MCF 10A (cell line): ENCODE measurements around the gene UBE2Q2. TPM values are rescaled to one million over a fixed set of nuclear protein-coding genes. Genes with fewer than 3 reads are reported as not detected.

Experiments used
- BruUV-seq: library from RNA; stranded (reverse); fragments of 400-500 nt; replicated peaks from 2 replicates; lab custom pipeline; 2021; lab: Mats Ljungman, UMichigan
- CTCF ChIA-PET: fragments of 300-600 bp; sonication (Branson Sonifier 250); formaldehyde crosslinking; extraction: SDS; loops from one replicate; lab custom pipeline; 2021; ENCODE audit warnings: antibody characterized with exemption, inconsistent platforms; lab: Yijun Ruan, JAX
- POLR2A ChIA-PET: fragments of 300-600, 350-650 bp; sonication (Branson Sonifier 250); formaldehyde crosslinking; extraction: SDS; loops from one replicate; lab custom pipeline; 2020; ENCODE audit warnings: antibody characterized with exemption, inconsistent platforms; lab: Yijun Ruan, JAX
- DNase-seq: peaks from one replicate; pipeline ENCODE4 v3.0.0-alpha.2; 2018; ENCODE audit not compliant: unreplicated experiment
- H3K27ac Mint-ChIP-seq: one replicate; pipeline ENCODE4 v1.8.0; 2022; ENCODE audit warnings: mild to moderate bottlenecking, low read depth, mixed read lengths; ENCODE audit not compliant: unreplicated experiment
- H3K27me3 Mint-ChIP-seq: one replicate; pipeline ENCODE4 v1.8.0; 2022; ENCODE audit warnings: mixed read lengths; ENCODE audit not compliant: insufficient read depth, unreplicated experiment
- H3K36me3 Mint-ChIP-seq: one replicate; pipeline ENCODE4 v1.8.0; 2022; ENCODE audit warnings: mild to moderate bottlenecking, moderate library complexity, mixed read lengths; ENCODE audit not compliant: insufficient read depth, unreplicated experiment
- H3K4me1 Mint-ChIP-seq: one replicate; pipeline ENCODE4 v1.8.0; 2022; ENCODE audit warnings: mixed read lengths; ENCODE audit not compliant: insufficient read depth, unreplicated experiment
- H3K4me3 Mint-ChIP-seq: one replicate; pipeline ENCODE4 v1.8.0; 2022; ENCODE audit warnings: mild to moderate bottlenecking, moderate library complexity, mixed read lengths; ENCODE audit not compliant: unreplicated experiment
- H3K9me3 Mint-ChIP-seq: one replicate; pipeline ENCODE4 v1.8.0; 2022; ENCODE audit warnings: mixed read lengths; ENCODE audit not compliant: unreplicated experiment
- intact Hi-C: fragments of 100-400 bp; cut with micrococcal nuclease; formaldehyde crosslinking; loops from 2 replicates; pipeline ENCODE4 v1.14.1; 2022
- total RNA-seq: library from RNA; stranded (reverse); gene quantifications from 2 replicates; pipeline ENCODE4 v1.2.3, GENCODE V29; 2022
- TF ChIP-seq, protein P1 (sequence below): fragments of 200-600 bp; IDR thresholded peaks from one replicate; pipeline ENCODE4 v1.8.0; 2022; ENCODE audit warnings: antibody characterized with exemption, mild to moderate bottlenecking; ENCODE audit not compliant: unreplicated experiment

UBE2Q2 gene
- total RNA-seq, 1 experiment from 2014 or later: 28.3 TPM

DNA sequence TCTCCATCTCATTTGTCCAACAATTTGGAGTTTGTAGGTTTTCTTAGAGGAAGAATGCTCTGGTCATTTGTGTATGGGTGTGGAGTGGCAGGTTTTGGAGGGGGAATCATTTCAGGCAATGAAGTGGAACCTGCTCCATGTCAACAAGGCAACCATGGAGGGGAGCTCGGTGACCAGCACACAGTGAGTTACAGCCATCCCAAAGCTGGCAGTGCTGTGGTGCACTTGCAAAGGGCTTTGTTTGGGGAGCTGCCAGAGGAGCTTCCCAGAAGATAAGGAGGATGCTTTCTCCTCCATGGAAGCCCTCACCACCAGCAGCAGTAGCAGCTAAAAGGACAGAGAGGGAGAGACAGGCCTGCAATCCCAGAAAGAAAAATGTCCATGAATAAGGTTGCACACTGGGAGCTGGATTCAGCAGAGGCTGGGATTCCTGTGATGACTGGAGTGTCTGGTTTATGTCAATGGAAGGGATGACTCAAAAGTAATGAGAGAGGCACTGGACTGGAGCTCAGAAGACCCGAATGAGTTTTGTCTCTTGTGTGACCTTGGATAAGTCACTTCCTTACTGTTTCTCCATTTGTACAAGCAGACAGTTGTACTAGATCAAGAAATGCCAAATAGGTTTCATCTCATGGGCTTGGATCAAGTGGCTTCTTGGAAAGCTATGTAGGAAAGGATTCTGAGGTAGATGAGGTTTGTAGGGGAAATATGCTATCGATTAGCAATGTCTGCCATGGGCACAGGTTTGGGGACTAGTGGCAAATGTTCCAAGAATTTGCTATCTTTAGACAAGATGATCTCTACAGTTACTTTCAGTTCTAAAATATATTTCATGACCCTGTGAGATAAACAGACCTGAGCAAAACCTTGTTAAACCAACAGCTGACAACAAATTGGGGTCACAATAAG lies 27.2 kb upstream of the UBE2Q2 start:
- intact Hi-C loops: no loop called here
- Mint-ChIP-seq H3K36me3 (no peaks in the 10 kb centered on the region), H3K27ac (no peak overlapping the region), H3K4me3 (no peak overlapping the region), H3K27me3 (no peaks in the 10 kb centered on the region), H3K4me1 (no peaks in the 10 kb centered on the region), H3K9me3 (no peaks in the 10 kb centered on the region)
- TF ChIP-seq, protein P1, sequence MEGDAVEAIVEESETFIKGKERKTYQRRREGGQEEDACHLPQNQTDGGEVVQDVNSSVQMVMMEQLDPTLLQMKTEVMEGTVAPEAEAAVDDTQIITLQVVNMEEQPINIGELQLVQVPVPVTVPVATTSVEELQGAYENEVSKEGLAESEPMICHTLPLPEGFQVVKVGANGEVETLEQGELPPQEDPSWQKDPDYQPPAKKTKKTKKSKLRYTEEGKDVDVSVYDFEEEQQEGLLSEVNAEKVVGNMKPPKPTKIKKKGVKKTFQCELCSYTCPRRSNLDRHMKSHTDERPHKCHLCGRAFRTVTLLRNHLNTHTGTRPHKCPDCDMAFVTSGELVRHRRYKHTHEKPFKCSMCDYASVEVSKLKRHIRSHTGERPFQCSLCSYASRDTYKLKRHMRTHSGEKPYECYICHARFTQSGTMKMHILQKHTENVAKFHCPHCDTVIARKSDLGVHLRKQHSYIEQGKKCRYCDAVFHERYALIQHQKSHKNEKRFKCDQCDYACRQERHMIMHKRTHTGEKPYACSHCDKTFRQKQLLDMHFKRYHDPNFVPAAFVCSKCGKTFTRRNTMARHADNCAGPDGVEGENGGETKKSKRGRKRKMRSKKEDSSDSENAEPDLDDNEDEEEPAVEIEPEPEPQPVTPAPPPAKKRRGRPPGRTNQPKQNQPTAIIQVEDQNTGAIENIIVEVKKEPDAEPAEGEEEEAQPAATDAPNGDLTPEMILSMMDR: no peak
- ChIA-PET CTCF (interaction anchor here (0.6 to 1.9 kb wide), 7 partner anchors 11 to 323 kb away, joined by 3 to 11 read pairs (median 4); no protein-coding TSS in a partner anchor), POLR2A (interaction anchor here (0.7 to 2.7 kb wide), 5 partner anchors 11 to 165 kb away, joined by 3 to 11 read pairs (median 3); partner anchors contain the start of genes FBXO22 and UBE2Q2)
- no peak for DNase-seq
- no TSS peak for BruUV-seq

DNA sequence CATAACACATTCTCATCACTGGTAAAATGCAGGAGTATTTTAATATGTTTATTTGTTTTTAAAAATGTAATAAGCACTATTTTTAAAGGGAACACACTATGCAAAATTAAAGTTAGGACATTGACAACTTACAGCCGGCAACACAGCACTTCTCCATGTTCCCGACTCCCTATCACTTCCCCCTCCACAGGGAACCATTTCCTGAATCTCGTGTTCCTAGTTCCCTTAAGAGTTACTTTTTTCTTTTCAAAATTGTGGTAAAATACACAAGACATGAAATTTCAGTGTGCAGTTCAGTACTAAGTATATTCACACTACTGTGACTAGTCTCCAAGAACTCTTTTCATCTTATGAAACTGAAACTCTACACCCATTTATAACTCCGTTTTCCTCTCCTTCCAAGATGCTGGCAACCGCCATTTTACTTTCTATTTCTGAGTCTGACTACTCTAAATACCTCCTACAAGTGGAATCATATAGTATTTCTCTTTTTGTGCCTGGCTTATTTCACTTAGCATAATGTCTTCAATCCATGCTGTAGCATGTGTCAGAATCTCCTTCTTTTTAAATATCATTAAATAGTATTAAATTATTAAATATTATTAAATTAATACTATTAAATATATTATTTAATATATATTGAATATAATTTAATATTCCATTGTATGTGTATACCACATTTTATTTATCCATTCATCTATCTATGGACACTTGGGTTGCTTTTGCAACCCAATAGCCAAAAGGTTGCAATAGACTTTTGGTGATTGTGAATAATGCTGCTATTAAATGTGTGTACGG lies 25.9 kb upstream of the UBE2Q2 start:
- CTCF ChIA-PET: interaction anchor here (0.7 to 1.2 kb wide), 2 partner anchors 31 to 105 kb away, joined by 3 to 4 read pairs; no protein-coding TSS in a partner anchor
- Mint-ChIP-seq H3K27ac (no peak overlapping the region), H3K4me3 (no peak overlapping the region), H3K9me3 (no peaks in the 10 kb centered on the region), H3K36me3 (no peaks in the 10 kb centered on the region), H3K4me1 (no peaks in the 10 kb centered on the region), H3K27me3 (no peaks in the 10 kb centered on the region)
- POLR2A ChIA-PET: interaction anchor here (0.6 to 2.7 kb wide), 4 partner anchors 9 to 87 kb away, joined by 3 to 11 read pairs (median 3); partner anchors contain the start of gene FBXO22
- TF ChIP-seq, protein P1: no peak
- no peak for DNase-seq
- BruUV-seq: no TSS peak
- intact Hi-C loops: no loop called here

DNA sequence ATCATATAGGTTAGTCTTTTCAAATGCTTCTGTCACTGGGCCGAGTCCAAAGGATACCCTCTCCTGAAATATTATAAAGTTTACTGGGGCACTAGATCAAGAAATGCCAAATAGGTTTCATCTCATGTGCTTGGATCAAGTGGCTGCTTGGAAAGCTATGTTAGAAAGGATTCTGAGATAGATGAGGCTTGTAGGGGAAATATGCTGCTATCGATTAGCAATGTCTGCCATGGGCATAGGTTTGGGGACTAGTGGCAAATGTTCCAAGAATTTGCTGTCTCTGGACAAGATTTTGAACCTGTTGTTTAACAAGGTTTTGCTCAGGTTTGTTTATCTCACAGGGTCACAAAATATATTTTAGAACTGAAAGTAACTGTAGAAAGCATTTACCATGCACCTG lies 23.0 kb upstream of the UBE2Q2 start:
- DNase-seq: no peak
- intact Hi-C loops: no loop called here
- Mint-ChIP-seq H3K4me1 (peaks cover 6% of the 10 kb centered on the region), H3K36me3 (no peaks in the 10 kb centered on the region), H3K9me3 (no peaks in the 10 kb centered on the region), H3K27ac (no peak overlapping the region), H3K4me3 (no peak overlapping the region), H3K27me3 (no peaks in the 10 kb centered on the region)
- POLR2A ChIA-PET: interaction anchor here (1.1 kb wide), 1 partner anchor 17 kb away, joined by 6 read pairs; no protein-coding TSS in a partner anchor
- CTCF ChIA-PET: interaction anchor here (0.7 to 4.2 kb wide), 3 partner anchors 9 to 101 kb away, joined by 4 to 22 read pairs (median 5); no protein-coding TSS in a partner anchor
- BruUV-seq: no TSS peak
- TF ChIP-seq, protein P1: no peak
